HS-27A (cell line): Measurements from ENCODE around the gene ZNF469.
"Not testable (repeated sequence)": the region's sequence is repeated elsewhere in the genome, so short reads cannot be mapped to it uniquely, and the experiment has no call there.

ENCODE experiments used
- DNase-seq: peaks from one replicate; pipeline ENCODE4 v3.0.0-alpha.2; 2012; ENCODE audit warnings: low read depth, missing footprints

The ZNF469 gene

GRCh38 chr16:88360401-88360800 lies 22.4 kb upstream of the ZNF469 start:
- DNase-seq = not testable (repeated sequence)

GRCh38 chr16:88360999-88361398 lies 21.8 kb upstream of the ZNF469 start:
- DNase-seq = no peak

DNA sequence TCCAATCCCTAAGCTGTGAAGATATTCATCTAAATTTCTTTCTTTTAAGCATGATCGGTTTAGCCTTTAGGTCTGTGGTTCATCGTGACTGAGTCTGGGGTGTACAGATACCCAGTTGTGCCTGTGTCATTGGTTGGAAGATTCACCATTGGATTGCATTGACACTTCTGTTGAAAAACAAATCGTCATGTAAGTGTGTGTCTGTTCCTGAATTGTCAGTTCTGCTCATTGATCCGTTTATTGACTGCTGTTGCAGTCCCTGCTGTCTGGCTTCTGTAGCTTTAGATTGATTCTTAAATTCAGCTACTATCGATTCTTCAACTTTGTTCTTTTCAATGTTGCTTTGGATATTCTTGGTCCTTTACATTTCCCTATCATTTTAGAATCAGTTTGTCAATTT lies 21.0 kb upstream of the ZNF469 start:
- DNase-seq = no peak

DNA sequence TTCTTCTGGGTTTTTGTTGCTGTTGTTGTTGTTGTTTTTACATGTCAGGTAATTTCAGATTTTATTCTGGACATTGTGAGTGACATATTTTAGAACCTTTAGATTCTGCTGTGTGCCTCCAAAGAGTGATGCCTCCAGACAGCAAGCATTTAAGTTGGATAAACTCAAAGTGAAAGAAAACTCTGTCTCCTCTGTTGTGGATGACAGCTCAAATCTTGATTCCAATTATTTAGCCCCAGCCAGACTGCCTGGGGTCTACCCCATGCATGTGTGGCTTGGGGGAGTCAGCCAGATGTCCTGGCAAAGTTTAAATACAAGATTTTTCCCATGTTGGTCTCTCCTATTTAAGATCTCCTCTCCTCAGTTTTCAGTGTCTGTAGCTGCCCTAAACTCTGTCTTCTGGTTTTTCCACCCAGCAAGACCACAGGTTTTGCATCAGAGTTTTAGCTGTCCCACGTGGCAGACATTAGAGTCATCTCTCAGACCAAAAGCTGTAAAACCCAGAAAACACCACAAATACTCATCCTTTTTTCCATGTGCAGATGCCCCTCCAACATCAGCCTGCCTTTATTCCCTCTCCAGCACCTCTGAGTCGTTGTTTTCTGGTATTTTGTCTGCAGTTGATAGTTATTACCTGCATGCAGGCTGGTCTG lies 19.4 kb upstream of the ZNF469 start:
- DNase-seq = no peak

GRCh38 chr16:88365244-88365865 lies 17.4 kb upstream of the ZNF469 start:
- DNase-seq = no peak

DNA sequence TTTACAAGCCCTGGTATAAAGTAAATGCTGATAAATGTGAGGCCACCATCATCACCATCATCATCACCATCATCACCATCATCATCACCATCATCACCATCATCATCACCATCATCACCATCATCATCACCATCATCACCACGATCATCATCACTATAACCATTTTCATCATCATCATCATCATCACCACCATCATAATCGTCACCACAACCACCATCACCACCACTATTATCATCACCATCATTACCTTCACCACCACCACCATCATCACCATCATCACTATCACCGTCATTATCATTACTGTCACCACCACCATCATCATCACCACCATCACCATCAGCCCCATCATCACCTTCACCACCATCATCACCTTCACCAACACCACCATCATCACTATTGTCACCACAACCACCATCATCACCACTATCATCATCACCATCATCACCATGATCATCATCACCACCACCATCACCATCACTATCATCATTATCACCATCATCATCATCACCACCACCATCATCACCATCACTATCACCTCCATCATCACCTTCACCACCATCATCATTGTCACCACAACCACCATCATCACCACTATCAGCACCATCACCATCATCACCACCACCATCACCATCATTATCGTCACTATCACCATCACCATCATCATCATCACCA lies 16.6 kb upstream of the ZNF469 start:
- DNase-seq = no peak

GRCh38 chr16:88366704-88367047 lies 16.1 kb upstream of the ZNF469 start:
- DNase-seq = no peak

DNA sequence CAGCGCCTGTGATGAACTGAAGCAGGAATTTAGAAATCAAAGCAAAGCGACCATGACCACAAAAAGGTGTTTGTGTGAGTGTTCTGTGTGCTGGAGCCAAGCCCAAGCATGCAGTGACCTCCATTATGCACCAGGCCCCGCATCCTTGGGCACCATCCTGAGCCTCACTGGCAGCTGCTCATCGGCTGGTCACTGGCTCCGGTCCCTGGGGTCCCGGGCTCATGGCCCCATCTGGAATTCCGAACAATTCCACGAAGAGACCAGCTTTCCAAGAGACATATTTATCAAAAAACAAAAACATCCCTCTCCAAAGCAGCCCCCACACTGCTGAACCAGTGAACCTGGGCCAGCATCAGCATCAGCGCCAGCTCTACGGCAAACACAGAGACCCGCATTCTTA lies 15.2 kb upstream of the ZNF469 start:
- DNase-seq = no peak

- no peak for DNase-seq
Measured at GRCh38 chr16:88368036-88368435, 14.7 kb upstream of the ZNF469 start.

DNA sequence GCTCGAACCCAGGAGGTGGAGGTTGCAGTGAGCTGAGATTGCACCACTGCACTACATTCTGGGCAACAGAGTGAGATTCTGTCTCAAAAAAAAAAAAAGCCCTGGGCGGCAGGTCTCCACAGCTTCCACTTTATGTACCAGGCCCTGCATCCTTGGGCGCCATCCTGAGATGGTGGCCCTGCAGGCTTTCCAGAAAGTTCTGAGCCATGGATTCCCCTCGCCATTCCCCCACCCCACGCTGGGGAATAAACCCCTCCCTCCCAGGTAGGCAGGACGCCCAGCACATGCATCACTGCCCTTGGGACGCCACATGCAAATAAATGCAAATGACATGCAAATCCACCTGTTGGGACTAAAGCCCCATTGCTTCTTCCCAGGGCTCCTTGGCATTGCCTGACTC lies 13.8 kb upstream of the ZNF469 start:
- no peak for DNase-seq

- no peak for DNase-seq
Measured at GRCh38 chr16:88369447-88370008, 13.2 kb upstream of the ZNF469 start.

- no peak for DNase-seq
Measured at GRCh38 chr16:88370365-88370764, 12.4 kb upstream of the ZNF469 start.

DNA sequence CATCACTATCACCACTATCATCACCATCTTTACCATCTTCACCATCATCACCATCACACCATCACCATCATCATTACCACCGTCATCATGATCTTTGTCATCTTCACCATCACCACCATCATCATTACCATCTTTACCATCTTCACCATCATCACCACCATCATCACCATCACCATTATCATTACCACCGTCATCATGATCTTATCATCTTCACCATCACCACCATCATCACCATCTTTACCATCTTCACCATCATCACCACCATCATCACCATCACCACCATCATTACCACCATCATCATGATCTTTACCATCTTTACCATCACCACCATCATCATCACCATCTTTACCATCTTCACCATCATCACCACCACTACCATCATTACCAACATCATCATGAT lies 10.2 kb upstream of the ZNF469 start:
- DNase-seq = no peak

DNA sequence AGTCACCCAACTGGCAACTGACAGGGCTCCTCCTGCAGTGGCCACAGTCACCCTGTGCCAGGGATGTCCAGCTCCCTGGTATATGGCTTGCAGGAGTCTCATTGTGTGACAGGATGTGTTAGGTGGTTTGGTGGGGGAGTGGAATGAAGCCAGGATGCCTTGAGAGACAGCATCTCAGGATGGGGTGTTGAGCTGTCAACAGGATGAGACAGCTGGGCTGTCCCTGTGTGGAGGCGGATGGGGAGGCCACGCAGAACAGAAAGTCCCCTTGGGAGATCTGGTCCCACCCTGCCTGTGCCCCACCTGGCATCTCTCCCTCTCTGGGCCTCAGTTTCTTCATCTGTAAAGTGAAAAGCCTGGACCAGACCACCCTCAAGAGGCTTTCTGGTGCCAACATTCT lies 9.5 kb upstream of the ZNF469 start:
- no peak for DNase-seq

DNA sequence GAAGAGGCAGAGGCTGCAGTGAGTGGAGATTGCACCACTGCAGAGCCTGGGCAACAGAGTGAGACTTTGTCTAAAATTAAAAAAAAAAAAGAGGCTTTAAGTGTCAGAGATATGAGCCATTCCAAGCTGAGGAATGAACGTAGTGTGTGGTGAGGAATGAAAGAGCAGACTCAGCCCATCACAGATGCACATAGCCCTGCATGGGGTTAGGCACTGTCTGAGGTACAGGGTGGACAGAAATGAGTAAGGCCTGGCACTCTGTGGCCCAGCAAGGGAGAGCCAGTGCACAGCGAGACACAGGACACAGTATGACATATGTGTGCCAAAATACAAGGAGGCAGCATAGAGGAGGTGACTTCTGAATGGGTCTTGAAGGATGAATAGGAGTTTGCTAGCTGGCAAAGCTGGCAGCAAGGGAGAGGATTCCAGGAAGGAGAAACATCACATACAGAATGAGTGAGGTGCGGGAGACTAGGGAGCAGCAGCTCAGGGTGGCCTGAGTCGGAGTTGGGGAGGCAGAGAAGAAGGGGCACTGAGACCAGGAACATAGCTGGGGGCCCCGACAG lies 8.7 kb upstream of the ZNF469 start:
- DNase-seq = no peak

DNA sequence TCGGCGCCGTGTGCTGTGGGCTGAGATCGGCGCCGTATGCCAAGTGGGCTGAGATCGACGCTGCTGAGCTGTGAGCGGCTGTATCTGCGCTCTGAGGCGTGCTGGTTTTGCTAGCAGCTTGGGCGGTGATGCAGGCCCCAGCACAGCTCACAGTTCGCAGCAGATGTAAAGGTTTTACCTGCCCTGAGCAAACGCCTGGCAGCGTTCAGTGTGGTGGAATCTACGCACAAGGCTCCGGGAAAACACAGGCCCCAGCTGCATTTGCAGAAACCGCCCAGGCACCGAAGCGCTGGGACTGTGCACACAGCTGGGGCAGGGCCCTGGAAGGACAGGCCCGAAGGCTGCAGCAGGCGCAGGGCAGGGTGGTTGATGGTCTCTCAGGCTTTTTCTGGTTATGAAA lies 8.0 kb upstream of the ZNF469 start:
- DNase-seq = no peak

- DNase-seq = no peak
Measured at GRCh38 chr16:88375236-88375975, 7.4 kb upstream of the ZNF469 start.

- DNase-seq = no peak
Measured at GRCh38 chr16:88375996-88376834, 6.5 kb upstream of the ZNF469 start.

DNA sequence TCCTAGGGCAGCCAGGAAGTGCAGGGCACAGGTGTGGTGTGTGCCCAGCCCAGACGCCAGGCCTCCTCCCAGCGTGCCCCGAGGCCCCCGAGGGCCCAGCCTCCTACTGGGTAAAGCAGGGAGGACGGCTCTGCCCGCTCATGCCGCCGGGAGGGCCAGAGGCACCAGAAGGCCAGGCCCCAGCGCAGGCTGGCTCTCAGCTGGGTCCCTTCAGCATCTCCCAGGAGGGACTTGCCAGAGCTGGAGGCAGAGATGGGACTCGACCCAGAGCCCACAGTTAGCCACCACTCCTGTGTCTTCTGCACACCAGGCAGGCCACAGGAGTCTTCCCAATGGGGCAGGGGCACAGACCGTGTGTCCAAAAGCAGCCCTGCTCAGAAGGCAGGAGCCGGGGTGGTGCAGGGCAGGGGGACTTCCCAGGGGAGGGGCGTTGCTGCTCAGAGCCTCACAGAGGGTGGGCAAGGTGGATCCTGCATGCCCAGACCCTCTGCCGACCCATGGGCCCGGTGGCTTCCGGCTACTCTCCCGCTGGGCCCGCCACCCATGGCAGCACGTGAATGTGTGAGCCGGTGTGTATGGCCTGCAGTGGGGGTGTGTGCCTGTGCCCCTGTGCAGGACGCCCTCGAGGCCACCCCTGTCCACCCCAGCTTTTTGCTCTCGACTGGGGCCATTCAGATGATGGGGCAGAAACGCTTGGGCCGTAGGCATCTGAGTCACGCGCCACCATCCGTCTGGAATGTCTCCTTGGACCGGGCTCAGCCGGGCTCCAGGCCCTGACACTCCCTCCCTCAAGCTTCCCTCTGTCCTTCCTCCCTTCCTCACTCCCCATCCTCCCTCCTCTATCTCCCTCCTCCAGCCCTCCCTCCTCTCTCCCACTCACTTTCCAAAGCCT lies 5.7 kb upstream of the ZNF469 start:
- DNase-seq = no peak

DNA sequence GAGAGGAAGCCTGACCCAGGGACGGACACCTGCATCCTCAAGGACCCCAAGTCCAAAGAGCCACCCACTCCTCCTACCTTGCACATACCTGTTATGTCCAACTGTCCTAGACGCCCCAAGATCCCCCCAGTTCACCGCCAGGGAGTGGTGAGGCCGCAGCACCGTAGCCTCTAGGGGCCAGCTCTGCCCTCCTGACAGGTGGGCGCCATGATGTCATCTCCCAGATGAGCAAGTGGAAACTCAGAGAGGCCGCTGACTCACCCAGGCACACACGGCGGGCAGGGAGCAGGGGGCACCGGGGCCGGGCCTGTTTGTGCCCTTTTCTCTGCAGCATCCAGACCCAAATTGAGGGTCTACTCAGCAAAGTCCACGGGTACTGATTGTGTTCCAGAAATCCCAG lies 4.8 kb upstream of the ZNF469 start:
- no peak for DNase-seq
